ENCODE data around the gene TEX13A.

GRCh38 chrX:105260291-105261043 lies 40.0 kb upstream of the TEX13A start:
- TF ChIP-seq JUND (IDR thresholded peaks at IDR 0.05; ENCODE audit: low read depth, low read length) (no peak), E2F8 (IDR thresholded peaks at IDR 0.05; ENCODE audit: low read depth, partially characterized antibody) (no peak), RELA (IDR thresholded peaks at IDR 0.05; ENCODE audit: borderline replicate concordance, partially characterized antibody) (no peak), CTCF (IDR thresholded peaks at IDR 0.05 in 2 of 3, conservative IDR thresholded peaks at IDR 0.05 in 1 of 3; ENCODE audit: control insufficient read depth in 2 of 3, extremely low read depth in 1 of 3, insufficient read depth in 1 of 3, low read depth in 3 of 3, low read length in 3 of 3) (no peak), USF2 (IDR thresholded peaks at IDR 0.05; ENCODE audit: borderline replicate concordance, low read depth, low read length) (no peak), RELB (IDR thresholded peaks at IDR 0.05; ENCODE audit: low read depth) (no peak), IRF5 (IDR thresholded peaks at IDR 0.05; ENCODE audit: borderline replicate concordance) (no peak), BRCA1 (IDR thresholded peaks at IDR 0.05; ENCODE audit: low read depth, low read length) (no peak), HDAC2 (IDR thresholded peaks at IDR 0.05) (no peak), ZNF622 (IDR thresholded peaks at IDR 0.05) (no peak), YY1 (IDR thresholded peaks at IDR 0.05; ENCODE audit: low read depth, low read length) (no peak), CREB1 (IDR thresholded peaks at IDR 0.05; ENCODE audit: low read depth) (no peak), TCF12 (IDR thresholded peaks at IDR 0.05; ENCODE audit: low read depth, low read length) (no peak), JUNB (IDR thresholded peaks at IDR 0.05) (no peak)
